ENCODE measurements around the gene TOMM6. TPM values are rescaled to one million over a fixed set of nuclear protein-coding genes. Genes with fewer than 3 reads are reported as not detected.

TOMM6 gene
- total and polyA plus RNA-seq, 4 donors: 43.5 to 313 (median 204) TPM

GRCh38 chr6:41758641-41759035 lies 28.9 kb upstream of the TOMM6 start:
- Histone ChIP-seq H3K4me3 (no peak overlapping the region), H3K27ac (ENCODE audit: low read depth in 1 of 2, low read length in 1 of 2) (no peak overlapping the region), H3K27me3 (ENCODE audit: control insufficient read depth in 3 of 3, insufficient read depth in 3 of 3, low read length in 2 of 3) (no peaks in the 10 kb centered on the region), H3K4me1 (ENCODE audit: control insufficient read depth in 5 of 5, insufficient read depth in 5 of 5, low read length in 5 of 5) (peaks cover 0 to 5% (median 0%) of the 10 kb centered on the region in 5 donors), H3K9me3 (ENCODE audit: control insufficient read depth in 4 of 4, insufficient read depth in 3 of 4, low read length in 3 of 4) (no peaks in the 10 kb centered on the region), H3K9ac (ENCODE audit: insufficient read depth in 1 of 2, low read length in 2 of 2) (no peak overlapping the region), H3K36me3 (ENCODE audit: control insufficient read depth in 4 of 4, insufficient read depth in 4 of 4, low read length in 4 of 4) (no peaks in the 10 kb centered on the region)
- 91 to 93% methylated on average over 6 of the region's 6 CpGs for WGBS, 2 donors
- TF ChIP-seq CTCF (IDR thresholded peaks at IDR 0.05; ENCODE audit: control extremely low read depth, extremely low read depth): no peak
- DNase-seq: no peak
- no peak for ATAC-seq (ENCODE audit: insufficient read depth, low FRiP score)

GRCh38 chr6:41759106-41759904 lies 28.2 kb upstream of the TOMM6 start:
- no peak for TF ChIP-seq CTCF (IDR thresholded peaks at IDR 0.05; ENCODE audit: control extremely low read depth, extremely low read depth)
- DNase-seq: no peak
- Histone ChIP-seq H3K27ac (ENCODE audit: low read depth in 1 of 2, low read length in 1 of 2) (no peak overlapping the region), H3K9ac (ENCODE audit: insufficient read depth in 1 of 2, low read length in 2 of 2) (no peak overlapping the region), H3K4me3 (no peak overlapping the region), H3K9me3 (ENCODE audit: control insufficient read depth in 4 of 4, insufficient read depth in 3 of 4, low read length in 3 of 4) (no peaks in the 10 kb centered on the region), H3K4me1 (ENCODE audit: control insufficient read depth in 5 of 5, insufficient read depth in 5 of 5, low read length in 5 of 5) (peaks cover 0 to 6% (median 0%) of the 10 kb centered on the region in 5 donors), H3K36me3 (ENCODE audit: control insufficient read depth in 4 of 4, insufficient read depth in 4 of 4, low read length in 4 of 4) (no peaks in the 10 kb centered on the region), H3K27me3 (ENCODE audit: control insufficient read depth in 3 of 3, insufficient read depth in 3 of 3, low read length in 2 of 3) (no peaks in the 10 kb centered on the region)
- WGBS, 2 donors: 89 to 94% methylated on average over 13 of the region's 13 CpGs
- no peak for ATAC-seq (ENCODE audit: insufficient read depth, low FRiP score)

- DNase-seq (no peak), ATAC-seq (ENCODE audit: insufficient read depth, low FRiP score) (no peak)
- Histone ChIP-seq H3K9me3 (ENCODE audit: control insufficient read depth in 4 of 4, insufficient read depth in 3 of 4, low read length in 3 of 4) (no peaks in the 10 kb centered on the region), H3K4me3 (no peak overlapping the region), H3K27me3 (ENCODE audit: control insufficient read depth in 3 of 3, insufficient read depth in 3 of 3, low read length in 2 of 3) (no peaks in the 10 kb centered on the region), H3K36me3 (ENCODE audit: control insufficient read depth in 4 of 4, insufficient read depth in 4 of 4, low read length in 4 of 4) (no peaks in the 10 kb centered on the region), H3K27ac (ENCODE audit: low read depth in 1 of 2, low read length in 1 of 2) (no peak overlapping the region), H3K9ac (ENCODE audit: insufficient read depth in 1 of 2, low read length in 2 of 2) (no peak overlapping the region), H3K4me1 (ENCODE audit: control insufficient read depth in 5 of 5, insufficient read depth in 5 of 5, low read length in 5 of 5) (peaks cover 0 to 6% (median 0%) of the 10 kb centered on the region in 5 donors)
- 65 to 89% methylated on average over 2 of the region's 2 CpGs for WGBS, 2 donors
- TF ChIP-seq CTCF (IDR thresholded peaks at IDR 0.05; ENCODE audit: control extremely low read depth, extremely low read depth): no peak
These were observed 27.5 kb upstream of the TOMM6 start for GRCh38 chr6:41759905-41760579.

Measured in lung (tissue), 12 donors.